BJ (cell line): ENCODE measurements around the gene BCAT1. TPM values are rescaled to one million over a fixed set of nuclear protein-coding genes. Genes with fewer than 3 reads are reported as not detected.

ENCODE experiments used
- CTCF ChIA-PET: fragments of 350-600 bp; formaldehyde crosslinking; extraction: SDS; loops from one replicate; lab custom pipeline; 2021; ENCODE audit warnings: antibody characterized with exemption, inconsistent platforms; lab: Yijun Ruan, JAX
- POLR2A ChIA-PET: fragments of 300-600 bp; sonication (Branson Sonifier 250); formaldehyde crosslinking; extraction: SDS; loops from one replicate; lab custom pipeline; 2021; ENCODE audit warnings: antibody characterized with exemption; lab: Charles Lee
- DNase-seq: peaks from one replicate; pipeline ENCODE4 v3.0.0-alpha.2; 2011; ENCODE audit warnings: low read depth
- H3K27me3 ChIP-seq: 2 replicates; pipeline ENCODE4 v1.6.0; 2011; ENCODE audit warnings: low read length; ENCODE audit not compliant: control insufficient read depth, insufficient read depth
- H3K36me3 ChIP-seq: 2 replicates; pipeline ENCODE4 v1.5.1; 2011; ENCODE audit warnings: low read length; ENCODE audit not compliant: control insufficient read depth, insufficient read depth
- H3K4me3 ChIP-seq: 2 replicates; pipeline ENCODE4 v1.5.1; 2011; ENCODE audit warnings: low read depth, mild to moderate bottlenecking, control low read depth, low read length
- CTCF ChIP-seq: IDR thresholded peaks from 2 replicates; pipeline ENCODE4 v1.5.1; 2011; ENCODE audit warnings: low read depth, mild to moderate bottlenecking, control low read depth, inconsistent platforms, low read length, moderate library complexity; ENCODE audit not compliant: insufficient read depth
- polyA plus RNA-seq: library from polyadenylated mRNA; depleted of rRNA; stranded (reverse); fragments of >200 nt; gene quantifications from 2 replicates; pipeline ENCODE4 v1.2.3, GENCODE V29; 2011

Gene BCAT1
- polyA plus RNA-seq, 1 experiment = 13.2 TPM

- H3K4me3 ChIP-seq = no peak overlapping the region
- POLR2A ChIA-PET = no interaction called here
- no peaks in the 10 kb centered on the region; the same call in 1 of the 2 replicates for H3K36me3 ChIP-seq
- no peak for DNase-seq
- no peaks in the 10 kb centered on the region for H3K27me3 ChIP-seq
- CTCF ChIA-PET = interaction anchor here (1.6 kb wide), 1 partner anchor 10 kb away, joined by 4 read pairs; no protein-coding TSS in a partner anchor
- no peak for TF ChIP-seq CTCF
These were observed 64.0 kb downstream of the BCAT1 start for GRCh38 chr12:24884911-24885310.

GRCh38 chr12:24881724-24882371, 67.1 kb downstream of the BCAT1 start:
- POLR2A ChIA-PET = no interaction called here
- Histone ChIP-seq H3K27me3 (no peaks in the 10 kb centered on the region), H3K36me3 (no peaks in the 10 kb centered on the region; the same call in 1 of the 2 replicates), H3K4me3 (no peak overlapping the region)
- no peak for DNase-seq
- TF ChIP-seq CTCF = no peak
- CTCF ChIA-PET = no interaction called here

- Histone ChIP-seq H3K27me3 (no peaks in the 10 kb centered on the region), H3K36me3 (no peaks in the 10 kb centered on the region; the same call in 1 of the 2 replicates), H3K4me3 (no peak overlapping the region)
- ChIA-PET CTCF (no interaction called here), POLR2A (no interaction called here)
- TF ChIP-seq CTCF = no peak
- DNase-seq = no peak
These were observed 67.7 kb downstream of the BCAT1 start for GRCh38 chr12:24881227-24881626.

GRCh38 chr12:24880732-24881131, 68.2 kb downstream of the BCAT1 start:
- no peak for DNase-seq

GRCh38 chr12:24879644-24880043, 69.3 kb downstream of the BCAT1 start:
- Histone ChIP-seq H3K27me3 (no peaks in the 10 kb centered on the region), H3K36me3 (no peaks in the 10 kb centered on the region; the same call in 1 of the 2 replicates), H3K4me3 (no peak overlapping the region)
- ChIA-PET POLR2A (no interaction called here), CTCF (interaction anchor here (0.6 kb wide), 1 partner anchor 68 kb away, joined by 3 read pairs; no protein-coding TSS in a partner anchor)
- DNase-seq = no peak
- no peak for TF ChIP-seq CTCF

More at GRCh38 chr12:24880732-24881131, 68.2 kb downstream of the BCAT1 start:
- ChIA-PET CTCF (no interaction called here), POLR2A (no interaction called here)
- TF ChIP-seq CTCF = no peak
- Histone ChIP-seq H3K36me3 (no peaks in the 10 kb centered on the region; the same call in 1 of the 2 replicates), H3K27me3 (no peaks in the 10 kb centered on the region), H3K4me3 (no peak overlapping the region)
